Fibroblast of peridontal ligament (primary cell): ENCODE data around the gene HNRNPL.
"Not testable (repeated sequence)": the region's sequence is repeated elsewhere in the genome, so short reads cannot be mapped to it uniquely, and the experiment has no call there.

ENCODE experiments used
- DNase-seq: peaks from one replicate; pipeline ENCODE4 v3.0.0-alpha.2; 2010; ENCODE audit errors: extremely low read depth

The HNRNPL gene

DNA sequence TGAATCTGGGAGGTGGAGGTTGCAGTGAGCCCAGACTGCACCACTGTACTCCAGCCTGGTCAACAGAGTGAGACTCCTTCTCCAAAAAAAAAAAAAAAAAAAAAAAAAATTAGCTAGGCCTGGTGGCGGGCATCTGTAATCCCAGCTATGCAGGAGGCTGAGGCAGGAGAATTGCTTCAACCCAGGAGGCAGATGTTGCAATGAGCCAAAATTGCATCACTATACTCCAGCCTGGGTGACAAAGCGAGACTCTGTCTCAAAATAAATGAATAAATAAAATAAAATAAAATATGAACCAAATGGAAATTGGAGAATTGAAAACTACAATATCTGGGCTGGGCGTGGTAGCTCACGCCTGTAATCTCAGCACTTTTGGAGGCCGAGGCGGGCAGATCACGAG, 20.6 kb downstream of the HNRNPL start:
- DNase-seq: peak; percentile 39

DNA sequence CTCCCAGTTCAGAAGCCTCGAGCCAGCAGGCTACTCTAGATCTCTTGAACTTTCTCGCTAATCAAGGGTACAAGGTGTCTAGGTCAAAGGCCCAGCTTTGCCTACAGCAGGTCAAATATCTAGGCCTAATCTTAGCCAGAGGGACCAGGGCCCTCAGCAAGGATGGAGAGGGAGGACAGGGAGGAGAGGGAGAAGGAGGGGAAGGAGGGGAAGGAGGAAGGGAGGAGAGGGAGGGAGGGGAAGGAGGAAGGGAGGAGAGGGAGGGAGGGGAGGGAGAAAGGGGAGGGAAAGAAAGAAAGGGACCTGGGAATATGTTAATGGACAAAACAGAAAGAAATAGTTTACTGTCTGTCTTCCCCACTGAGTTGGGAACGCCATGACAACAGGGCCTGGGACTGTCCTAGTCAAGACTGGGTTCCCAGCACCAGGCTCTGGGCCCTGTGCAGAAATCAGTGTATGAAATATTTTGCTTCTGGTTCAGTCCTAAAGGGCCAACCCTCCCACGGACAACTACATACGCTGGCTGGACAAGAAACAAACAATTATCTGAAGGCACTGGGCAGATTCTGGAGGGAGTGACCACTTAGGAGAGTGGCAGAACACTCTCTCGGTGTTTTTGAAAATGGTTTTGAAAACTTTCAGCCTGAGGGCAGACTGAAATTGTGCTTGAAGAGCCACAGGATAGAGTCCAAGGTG, 22.8 kb downstream of the HNRNPL start:
- DNase-seq: no peak

DNA sequence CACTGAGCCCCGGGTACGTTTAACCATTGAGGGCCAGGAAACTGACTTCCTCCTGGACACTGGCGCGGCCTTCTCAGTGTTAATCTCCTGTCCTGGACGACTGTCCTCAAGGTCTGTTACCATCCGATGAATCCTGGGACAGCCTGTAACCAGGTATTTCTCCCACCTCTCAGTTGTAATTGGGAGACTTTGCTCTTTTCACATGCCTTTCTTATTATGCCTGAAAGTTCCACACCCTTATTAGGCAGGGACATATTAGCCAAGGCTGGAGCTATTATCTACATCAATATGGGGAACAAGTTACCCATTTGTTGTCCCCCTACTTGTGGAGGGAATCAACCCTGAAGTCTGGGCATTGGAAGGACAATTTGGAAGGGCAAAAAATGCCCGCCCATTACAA, 23.9 kb downstream of the HNRNPL start:
- not testable (repeated sequence) for DNase-seq

DNA sequence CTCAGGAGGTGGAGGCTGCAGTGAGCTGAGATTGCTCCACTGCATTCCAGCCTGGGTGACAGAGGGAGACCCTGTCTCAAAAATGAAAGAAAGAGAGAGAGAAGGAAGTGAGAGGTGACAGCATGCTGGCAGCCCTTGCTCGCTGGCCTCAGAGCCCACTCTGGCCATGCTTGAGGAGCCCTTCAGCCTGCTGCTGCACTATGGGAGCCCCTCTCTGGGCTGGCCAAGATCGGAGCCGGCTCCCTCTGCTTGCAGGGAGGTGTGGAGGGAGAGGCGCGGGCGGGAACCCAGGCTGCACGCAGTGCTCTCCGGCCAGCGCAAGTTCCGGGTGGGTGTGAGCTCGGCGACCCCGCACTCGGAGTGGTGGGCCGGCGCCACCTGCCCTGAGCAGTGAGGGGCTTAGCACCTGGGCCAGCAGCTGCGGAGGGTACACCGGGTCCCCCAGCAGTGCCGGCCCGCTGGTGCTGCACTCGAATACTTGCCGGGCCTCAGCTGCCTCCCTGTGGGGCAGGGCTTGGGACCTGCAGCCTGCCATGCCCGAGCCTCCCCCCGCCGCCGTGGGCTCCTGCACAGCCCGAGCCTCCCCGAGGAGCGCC, 28.5 kb downstream of the HNRNPL start:
- DNase-seq: not testable (repeated sequence)

DNA sequence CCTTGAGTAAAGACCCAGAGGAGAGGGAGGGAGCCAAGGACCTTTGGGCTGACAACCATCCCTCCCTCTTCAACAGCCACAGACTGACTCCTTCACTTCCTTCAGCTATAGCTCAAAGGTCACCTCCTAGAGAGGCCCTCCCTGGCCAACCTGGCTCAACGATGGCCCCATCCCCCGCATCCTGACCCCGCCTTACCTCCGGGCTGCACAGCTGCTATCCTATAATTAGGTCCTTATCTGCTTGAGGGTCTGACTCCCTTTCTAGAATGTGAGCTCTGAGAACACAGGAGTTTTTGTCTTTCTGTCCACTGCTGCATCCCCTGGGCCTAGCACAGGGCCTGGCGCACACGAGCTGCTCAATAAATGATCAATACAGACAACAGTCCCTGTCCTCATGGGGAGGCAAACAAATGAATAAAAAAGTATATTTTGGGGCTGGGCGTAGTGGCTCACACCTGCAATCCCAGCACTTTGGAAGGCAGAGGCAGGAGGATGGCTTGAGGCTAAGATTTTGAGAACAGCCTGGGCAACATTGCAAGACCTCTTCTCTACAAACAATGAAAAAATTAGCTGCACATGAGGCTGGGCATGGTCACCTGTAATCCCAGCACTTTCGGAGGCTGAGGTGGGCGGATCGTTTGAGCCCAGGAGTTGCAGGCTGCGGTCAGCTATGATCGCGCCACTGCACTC, 30.4 kb downstream of the HNRNPL start:
- DNase-seq: no peak

DNA sequence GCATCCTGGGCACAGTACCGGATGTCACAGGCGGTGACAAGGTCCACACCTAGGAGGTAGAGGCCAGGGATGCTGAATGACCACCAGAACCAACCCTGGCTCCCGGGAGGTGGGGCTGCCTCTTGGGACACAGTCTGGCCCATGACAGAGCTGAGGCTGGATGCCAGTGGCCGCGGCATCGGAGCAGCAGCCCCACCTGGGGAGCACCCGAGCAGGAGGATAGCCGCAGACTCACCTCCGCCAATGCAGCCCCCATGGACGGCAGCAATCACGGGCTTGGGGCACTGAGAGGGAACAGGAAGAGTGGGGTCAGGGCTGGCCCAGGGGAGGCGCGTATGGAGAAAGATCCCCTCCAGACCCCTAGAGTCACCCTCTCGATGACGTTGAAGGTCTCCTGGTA, 32.7 kb downstream of the HNRNPL start:
- DNase-seq: no peak

DNA sequence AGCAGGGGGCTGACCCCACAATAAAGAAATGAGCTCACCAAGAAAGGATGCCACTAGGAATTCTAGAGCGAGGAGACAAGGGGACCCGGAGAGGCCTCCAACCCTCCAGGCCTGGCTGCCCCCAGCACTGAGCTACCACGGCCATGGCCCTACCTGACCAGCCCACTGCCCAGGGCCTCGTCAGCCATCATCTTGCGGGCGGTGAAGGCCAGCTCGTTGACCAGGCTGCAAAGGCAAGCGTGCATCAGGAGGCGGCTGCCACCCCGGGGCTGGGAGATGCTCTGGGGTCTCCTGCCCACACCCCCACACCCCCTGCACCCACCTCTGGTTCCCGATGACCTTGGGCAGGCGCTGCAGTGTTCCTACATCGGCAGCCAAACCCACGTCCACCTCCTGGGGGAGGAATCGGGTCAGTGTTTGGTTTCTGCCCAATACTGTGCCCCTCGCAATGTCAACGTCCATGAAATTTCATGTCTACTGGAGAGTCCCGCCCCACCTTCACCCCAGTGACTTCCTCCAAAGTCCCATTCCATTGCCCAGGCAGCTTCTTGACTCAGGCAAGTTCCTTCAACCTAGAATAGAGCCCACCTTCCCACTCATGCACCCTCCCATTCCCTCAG, 33.5 kb downstream of the HNRNPL start:
- DNase-seq: no peak

DNA sequence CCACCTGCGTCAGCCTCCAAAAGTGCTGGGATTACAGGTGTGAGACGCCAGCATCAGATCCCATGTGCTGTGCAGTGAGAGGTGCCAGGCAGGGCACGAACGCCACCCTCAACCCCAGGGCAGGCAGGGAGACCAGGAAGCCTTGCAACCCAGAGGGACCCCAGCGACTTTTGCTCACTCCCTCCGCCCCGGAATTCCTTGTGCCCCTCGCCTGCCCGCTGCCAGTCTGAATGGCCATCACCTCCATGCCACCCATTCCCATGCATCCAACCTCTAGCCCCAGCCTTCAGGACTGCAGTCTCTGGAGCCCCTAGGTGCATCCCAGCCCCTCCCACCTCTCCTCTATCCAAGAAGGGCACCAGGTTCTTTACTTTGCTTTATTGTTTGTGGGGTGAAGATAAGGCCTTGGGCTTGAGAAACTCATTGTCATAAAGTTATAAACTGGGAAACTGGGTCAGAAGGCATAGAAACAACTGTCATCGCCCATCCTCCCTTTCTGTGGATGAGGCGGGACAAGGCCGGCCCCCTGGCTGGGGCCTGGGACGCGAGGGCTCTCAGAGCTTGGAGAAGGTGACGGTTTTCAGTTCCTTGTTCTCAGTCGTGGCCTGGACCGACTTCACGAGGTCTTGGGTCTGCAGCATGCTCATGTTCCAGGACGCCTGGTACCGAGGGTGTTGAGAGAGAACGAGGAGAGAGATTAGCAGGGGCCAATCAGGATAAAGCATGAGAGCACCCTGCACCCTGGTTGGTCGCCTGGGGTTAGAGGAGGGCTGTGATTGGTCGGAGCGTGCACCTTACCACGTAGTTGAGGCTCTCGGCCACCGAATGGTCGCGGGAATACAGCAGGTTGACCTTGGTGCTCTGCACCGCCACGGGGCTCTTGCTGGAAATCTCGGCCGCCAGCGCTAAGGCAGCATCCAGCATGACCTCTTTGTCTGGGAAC, 34.5 kb downstream of the HNRNPL start:
- DNase-seq: no peak

DNA sequence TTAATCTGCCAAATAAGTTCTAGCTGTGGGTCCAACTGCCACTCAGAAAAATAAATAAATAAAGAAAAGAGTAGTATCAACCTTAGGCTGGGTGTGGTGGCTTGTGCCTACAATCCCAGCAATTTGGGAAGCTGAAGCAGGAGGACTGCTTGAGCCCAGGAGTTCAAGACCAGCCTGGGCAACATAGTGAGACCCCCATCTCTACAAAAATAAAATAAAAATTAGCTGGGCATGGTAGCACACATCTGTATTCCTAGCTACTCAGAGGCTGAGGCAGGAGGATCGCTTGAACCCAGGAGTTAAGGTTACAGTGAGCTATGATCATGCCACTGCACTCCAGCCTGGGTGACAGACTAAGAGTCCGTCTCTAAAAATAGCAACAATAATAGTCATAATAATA, 35.9 kb downstream of the HNRNPL start:
- not testable (repeated sequence) for DNase-seq

DNA sequence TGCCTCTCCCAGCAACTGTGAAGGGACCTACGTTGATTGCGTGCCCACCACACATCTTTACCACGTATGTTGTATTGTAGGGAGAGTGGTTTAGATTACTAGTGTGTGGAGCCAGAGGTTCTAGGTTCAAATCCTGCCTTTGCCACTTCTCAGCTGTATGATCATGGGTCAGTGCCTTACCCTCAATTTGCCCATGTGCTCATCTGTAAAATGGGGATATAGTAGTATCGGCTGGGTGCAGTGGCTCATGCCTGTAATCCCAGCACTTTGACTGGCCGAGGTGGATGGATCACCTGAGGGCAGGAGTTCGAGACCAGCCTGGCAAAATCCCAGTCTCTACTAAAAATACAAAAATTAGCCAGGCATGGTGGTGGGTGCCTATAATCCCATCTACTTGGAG, 36.5 kb downstream of the HNRNPL start:
- DNase-seq: no peak

DNA sequence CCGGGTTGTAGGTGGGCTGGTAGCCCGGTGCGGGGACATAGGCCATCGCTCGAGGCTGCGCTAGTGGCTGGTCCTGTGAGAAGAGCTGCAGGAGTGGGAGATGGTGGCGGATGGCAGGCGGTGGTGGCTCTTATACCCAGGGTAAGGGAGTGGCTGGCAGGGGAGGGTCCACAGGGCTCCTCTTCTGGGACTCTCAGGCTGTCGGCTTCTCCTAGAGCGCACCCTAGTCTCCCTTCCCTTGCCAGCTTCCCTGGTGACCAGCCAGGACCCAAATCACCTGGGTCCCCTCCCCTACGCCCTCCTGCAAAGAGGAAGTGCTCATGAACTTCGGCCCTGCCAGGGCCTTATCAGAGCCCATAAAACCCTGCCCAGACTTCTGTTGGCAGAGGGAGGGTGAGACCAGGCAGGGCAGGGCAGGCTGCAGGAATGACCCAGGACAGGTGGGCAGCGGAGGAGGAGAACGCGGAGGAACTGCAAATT, 36.9 kb downstream of the HNRNPL start, which contains the start of gene LGALS4:
Gene LGALS4, minus strand, starts transcription at position 105 of the 480 bp plus-strand sequence. Its CDS starts 59 bp downstream, at position 46.
- no peak for DNase-seq

DNA sequence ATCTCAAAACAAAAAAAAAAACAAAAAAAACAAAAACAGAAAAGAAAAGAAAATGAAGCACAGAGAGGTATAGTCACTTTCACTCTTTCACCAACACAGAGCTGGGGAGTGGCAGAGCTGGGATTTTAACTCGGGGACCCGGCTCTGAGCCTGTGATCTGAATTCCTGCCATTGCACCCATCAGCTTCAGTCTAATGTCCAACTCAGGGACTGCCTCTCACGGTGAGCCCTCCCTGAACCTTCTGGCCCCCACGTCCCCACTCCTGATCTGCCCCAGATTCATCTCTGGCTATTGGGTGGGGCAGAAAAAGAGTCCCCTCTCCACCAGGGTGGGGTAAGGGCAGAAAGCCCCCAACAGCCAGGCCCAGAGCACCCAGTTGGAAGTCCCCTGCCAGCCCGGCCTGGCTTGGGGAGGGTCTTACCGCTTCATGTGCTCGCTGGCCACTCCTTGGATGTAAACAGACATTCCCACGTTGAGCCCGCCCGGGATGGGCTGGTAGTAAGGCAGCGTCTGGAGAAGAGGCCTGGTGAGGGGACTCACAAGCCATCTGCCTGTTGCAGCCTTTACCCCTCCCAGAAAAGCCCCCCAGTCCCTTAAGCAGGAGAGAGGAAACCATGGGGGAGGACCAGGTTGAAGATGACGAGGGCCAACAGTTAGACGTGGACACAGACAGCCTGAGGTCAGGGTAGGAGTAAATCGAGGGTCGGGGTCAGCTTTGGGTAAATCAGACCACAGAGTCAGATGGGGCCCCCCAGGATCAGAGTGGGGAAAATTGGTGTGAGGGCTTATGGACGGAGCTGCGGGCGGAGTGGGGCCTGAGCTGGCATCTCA, 37.6 kb downstream of the HNRNPL start:
- no peak for DNase-seq

DNA sequence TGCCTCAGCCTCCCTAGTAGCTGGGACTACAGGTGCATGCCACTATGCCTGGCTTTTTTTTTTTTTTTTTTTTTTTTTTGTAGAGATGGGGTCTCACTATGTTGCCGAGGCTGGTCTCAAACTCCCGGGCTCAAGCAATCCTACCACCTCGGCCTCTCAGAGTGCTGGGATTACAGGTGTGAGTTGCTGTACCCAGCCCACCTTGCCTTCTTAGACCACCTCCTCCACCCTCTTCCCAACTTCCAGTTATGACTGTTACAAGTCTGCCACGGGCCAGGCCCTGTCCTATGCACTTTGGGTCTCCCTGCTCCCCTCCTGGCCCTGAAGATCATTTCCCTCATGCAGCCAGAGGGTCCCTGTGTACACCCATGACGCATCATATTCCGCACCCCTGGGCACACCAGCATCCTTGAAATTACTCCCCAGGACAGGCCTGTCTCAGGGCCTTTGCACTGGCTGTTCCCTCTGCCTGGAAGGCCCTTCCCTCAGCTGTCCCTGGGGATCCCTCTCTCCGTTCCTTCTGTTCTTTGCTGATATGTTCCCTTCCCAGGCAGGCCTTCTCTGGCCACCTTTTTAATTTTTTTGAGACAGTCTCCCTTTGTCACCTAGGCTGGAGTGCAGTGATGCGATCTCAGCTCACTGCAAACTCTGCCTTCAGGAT, 40.1 kb downstream of the HNRNPL start:
- no peak for DNase-seq

DNA sequence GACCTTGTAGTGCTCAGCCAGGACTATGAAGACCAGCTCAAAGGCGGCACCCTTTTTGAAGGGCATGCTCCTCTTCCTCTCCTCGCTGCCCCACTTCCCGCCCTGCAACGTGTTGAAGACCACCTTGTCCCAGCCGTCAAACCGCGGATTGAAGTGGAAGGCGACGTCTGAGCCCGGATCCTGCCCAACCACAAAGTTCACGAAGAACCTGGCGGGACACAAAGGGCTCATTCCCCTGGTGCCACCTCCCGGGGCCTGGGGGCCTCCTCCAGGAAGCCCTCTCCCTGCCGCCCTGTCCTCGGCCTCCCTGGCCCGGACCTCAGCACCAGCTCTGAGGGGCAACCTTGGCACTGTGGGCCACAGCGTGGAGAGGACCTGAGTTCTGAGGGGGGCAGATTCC, 41.0 kb downstream of the HNRNPL start:
- DNase-seq: no peak

DNA sequence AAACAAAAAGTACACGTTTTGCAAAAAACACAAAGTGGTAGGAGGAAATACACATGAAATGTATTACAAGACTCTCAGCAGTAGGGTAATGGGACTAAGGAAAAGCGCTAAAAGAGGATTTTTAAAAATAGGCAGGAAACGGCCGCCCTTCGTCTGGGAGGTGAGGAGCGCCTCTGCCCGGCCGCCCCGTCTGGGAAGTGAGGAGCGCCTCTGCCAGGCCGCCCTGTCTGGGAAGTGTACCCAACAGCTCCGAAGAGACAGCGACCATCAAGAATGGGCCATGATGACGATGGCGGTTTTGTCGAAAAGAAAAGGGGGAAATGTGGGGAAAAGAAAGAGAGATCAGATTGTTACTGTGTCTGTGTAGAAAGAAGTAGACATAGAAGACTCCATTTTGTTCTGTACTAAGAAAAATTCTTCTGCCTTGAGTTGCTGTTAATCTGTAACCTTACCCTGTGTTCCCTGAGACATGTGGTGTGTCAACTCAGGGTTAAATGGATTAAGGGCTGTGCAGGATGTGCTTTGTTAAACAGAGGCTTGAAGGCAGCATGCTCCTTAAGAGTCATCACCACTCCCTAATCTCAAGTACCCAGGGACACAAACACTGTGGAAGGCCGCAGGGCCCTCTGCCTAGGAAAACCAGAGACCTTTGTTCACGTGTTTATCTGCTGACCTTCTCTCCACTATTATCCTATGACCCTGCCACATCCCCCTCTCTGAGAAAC, 42.2 kb downstream of the HNRNPL start:
- DNase-seq: not testable (repeated sequence)

DNA sequence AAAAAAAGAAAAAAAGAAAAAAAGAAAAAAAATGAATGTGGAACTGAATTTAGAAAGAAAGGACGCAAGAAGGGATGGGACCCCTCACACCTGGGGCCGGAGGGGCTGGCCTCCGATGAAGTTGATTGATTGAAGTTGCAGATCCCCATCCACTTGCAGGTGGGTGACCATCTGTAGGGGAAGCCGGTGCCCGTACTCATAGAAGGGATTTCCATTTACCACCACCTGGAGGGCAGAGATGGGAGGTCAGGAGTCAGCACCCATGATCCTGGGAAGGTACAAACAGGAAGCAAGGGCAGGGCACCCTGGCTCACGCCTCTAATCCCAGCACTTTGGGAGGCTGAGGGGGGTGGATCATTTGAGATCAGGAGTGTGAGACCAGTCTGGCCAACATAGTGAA, 43.4 kb downstream of the HNRNPL start:
- no peak for DNase-seq

DNA sequence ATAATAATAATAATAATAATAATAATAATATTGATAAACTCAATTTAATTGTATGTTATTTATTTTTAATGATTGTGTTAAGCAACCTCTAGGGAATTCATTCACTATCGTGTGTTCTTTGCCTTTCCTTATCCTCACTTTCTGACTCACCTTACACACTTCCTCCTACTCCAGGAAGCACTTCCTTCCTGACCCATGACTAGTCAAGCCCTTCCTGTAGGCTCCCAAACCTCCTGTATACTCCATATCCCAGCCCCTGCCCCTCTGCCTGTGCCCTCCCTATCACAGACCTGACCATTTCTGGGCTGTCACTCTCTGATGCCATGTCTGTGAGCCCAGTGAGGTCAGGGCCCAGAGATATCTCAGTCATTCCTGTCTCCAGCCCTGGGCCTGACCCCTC, 44.6 kb downstream of the HNRNPL start:
- no peak for DNase-seq

DNA sequence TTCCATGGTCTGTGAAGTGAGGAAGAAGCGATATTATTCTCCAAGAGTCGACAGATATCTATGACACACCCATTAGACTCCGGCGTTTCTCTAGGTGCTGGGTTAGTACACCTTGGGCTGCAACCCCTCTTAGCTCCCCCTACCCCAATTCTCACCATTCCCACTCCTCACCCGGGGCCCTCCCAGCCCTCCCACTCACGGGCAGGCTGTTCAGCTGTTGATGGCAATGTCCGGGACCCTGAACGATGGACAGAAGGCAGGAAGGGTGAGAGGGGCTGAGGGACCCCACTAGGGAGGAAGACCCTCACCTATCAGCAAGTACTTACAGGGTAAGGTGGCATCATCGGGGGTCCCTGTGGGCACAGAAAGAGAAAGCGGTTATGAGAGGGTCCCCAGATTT, 46.2 kb downstream of the HNRNPL start:
- DNase-seq: no peak
